ENCODE results near the gene NTRK3.

Gene NTRK3

GRCh38 chr15:87944050-87944449 lies 312.5 kb downstream of the NTRK3 start:
- no peak for DNase-seq (ENCODE audit: low read depth in 2 of 2)

DNA sequence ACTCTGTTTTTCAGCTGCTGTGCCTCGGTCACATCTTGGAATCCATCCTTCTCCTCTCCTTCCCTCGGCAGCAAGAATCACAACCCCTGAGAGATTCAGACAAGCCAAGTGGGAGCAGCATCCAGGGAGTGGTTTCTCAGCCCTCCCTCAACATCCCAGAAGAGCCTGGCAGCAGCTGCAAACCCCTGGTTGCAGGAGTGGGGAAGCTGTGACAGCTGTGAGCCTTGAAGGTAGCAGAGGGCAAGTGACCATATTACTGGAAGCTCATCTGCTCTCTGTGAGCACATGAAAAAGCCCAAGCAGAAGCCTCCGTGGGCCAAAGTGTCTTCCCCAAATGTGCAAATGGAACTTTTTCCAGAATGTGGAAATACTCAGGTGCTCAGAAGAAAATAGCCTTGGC lies 312.9 kb downstream of the NTRK3 start:
- DNase-seq (ENCODE audit: low read depth in 2 of 2) = no peak

DNA sequence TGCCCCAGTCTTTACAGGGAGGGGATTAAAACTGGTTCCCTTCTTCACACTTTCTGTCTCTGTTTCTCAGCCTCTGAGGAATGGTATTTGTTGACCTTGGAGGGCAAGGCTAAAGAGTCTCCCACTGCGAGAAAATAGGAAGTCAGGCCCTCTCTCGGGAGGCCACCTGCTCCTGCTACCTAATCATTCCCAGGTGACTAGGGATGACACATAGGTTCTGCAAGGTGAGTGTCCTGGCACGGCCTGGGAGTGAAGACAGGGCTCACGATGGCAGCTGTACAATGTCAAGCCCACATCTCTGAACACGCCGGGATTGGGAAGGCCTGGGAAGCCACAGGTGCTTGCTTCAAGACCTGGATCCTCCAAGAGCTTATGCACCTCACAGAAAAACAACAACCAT lies 314.2 kb downstream of the NTRK3 start:
- DNase-seq (ENCODE audit: low read depth in 2 of 2) = no peak

DNA sequence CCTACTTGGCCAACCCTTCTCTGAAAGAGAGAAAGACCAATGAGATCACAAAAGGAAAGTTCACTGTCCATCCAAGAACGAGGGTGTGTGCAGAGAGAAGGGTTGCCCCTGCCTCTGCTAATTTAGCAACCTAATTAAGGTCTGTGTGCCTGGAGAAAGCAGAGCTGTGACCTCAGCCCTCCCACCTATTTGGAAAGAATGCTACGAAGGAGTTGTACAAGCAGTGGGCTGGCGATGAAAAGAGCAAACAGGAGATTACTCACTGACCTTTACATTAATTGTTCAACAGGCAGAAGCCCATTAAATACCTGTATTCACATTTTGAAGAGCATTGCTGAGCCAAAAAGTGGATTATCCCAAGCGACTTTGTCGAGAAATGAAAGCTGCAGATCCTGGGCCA lies 314.9 kb downstream of the NTRK3 start:
- no peak for DNase-seq (ENCODE audit: low read depth in 2 of 2)

- no peak for DNase-seq (ENCODE audit: low read depth in 2 of 2)
Measured at GRCh38 chr15:87940768-87941167, 315.8 kb downstream of the NTRK3 start.

GRCh38 chr15:87939848-87940457 lies 316.6 kb downstream of the NTRK3 start:
- no peak for DNase-seq (ENCODE audit: low read depth in 2 of 2)

GRCh38 chr15:87938031-87938430 lies 318.5 kb downstream of the NTRK3 start:
- DNase-seq (ENCODE audit: low read depth in 2 of 2) = no peak

DNA sequence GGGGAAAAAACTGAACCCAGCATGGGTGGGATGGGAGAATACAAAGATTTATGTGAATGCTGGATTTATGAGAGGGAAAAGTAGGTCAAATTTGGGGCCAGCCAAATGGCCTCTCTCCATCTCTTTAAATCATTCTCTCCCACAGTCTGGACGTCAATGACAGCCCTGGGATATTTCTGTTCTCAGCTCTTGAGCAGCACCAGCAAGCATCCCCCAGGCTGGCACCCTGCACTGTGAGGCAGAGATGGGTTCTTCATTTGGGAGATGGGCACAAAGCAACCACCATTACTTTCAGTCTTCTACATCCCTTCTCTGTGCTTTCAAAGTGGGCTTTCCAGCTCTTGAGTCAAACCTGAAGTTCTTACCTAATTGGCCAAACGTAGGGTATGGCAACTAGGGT lies 321.0 kb downstream of the NTRK3 start:
- no peak for DNase-seq (ENCODE audit: low read depth in 2 of 2)

- DNase-seq (ENCODE audit: low read depth in 2 of 2) = no peak
Measured at GRCh38 chr15:87931584-87931983, 325.0 kb downstream of the NTRK3 start.

DNA sequence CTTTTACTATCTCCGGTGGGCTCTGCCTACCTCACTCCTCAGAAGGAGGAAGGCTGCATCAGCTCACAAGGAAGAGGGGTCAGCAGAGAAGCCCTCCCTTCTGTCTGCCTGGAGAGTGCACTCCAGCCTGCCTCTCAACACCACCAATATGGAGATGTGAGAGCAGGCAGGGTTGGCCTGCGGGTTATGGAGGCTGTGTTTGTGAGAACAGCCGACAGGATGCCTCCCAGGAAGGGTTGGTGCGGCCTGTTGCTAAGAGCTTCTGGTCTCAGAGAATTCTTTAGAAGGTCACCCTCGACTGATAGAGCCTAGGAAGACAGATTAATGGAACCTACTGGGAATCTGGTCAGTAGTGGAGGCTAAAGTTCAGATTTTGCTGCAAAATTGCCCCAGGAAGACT lies 326.1 kb downstream of the NTRK3 start:
- no peak for DNase-seq (ENCODE audit: low read depth in 2 of 2)

DNA sequence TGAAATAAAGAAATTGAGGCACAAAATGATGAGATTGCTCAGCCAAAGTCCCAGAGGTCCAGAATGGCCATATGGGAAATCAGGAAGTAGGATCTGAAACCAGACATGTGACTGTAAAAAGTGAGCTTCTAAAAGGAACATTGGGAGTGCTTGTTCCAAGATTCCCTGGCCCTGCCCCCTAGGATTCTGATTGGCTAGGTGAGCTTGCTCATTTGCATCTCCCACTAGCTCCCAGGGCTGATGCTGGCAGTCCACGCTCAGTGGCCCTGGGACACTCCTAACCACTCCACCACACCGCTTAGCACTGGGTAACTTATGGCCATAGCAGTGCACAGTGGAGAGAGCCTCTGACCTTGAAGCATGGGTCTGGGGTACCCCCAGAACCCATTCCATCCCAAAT lies 326.7 kb downstream of the NTRK3 start:
- no peak for DNase-seq (ENCODE audit: low read depth in 2 of 2)

GRCh38 chr15:87924433-87924832 lies 332.1 kb downstream of the NTRK3 start:
- no peak for DNase-seq (ENCODE audit: low read depth in 2 of 2)

DNA sequence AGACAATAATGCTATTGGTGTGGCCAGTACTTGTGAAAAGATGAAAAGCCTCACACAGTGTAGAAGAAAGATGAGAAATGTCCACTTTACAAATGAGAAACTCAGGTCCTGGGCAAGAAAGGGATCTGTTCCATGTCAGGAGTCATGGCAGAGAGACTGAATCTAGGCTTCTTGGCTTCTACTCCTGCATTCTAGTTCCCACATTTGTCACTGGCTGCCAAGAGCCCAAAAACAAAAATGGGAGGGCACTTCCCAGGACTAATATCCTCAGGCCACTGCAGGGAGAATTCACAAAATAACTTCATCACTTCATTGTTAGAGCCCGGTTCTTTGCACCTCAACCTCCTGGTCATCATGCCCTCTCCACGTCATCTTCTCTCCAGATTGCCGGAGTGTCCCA lies 337.5 kb downstream of the NTRK3 start:
- no peak for DNase-seq (ENCODE audit: low read depth in 2 of 2)

DNA sequence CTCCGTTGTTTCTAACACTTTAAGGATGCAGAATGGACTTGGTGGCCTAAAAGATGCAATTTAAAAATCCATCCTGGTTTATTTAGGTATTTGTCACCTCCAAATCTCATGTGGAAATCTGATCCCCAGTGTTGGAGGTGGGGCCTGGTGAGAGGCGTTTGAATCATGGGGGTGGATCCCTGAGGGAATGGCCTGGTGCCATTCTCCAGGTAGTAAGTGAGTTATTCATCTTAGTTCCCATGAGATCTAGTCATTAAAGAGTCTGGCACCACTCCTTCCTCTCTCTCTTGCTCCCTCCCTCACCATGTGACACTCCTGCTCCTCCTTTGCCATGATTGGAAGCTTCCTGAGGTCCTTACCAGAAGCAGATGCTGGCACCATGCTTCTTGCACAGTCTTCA lies 339.1 kb downstream of the NTRK3 start:
- no peak for DNase-seq (ENCODE audit: low read depth in 2 of 2)

GRCh38 chr15:87916208-87916607 lies 340.3 kb downstream of the NTRK3 start:
- no peak for DNase-seq (ENCODE audit: low read depth in 2 of 2)

DNA sequence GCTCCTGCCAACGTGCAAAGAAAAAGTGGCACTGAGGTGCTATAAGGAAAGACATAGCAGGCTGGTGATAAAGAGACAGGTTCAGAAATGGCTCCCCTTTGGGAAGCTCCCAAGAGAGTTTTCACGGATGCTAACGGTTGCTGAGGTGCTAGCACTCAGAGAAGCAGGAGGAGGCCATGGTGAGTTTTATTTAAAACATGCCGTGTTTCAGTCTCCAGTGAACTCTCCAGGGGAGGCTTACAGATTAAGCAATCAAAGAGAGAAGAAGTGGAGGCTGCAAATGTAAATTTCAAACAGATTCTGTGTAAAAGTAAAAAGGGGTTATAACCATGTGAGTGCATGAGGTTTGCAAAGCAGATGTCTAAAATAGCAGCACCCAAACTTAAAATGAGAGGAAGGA lies 346.2 kb downstream of the NTRK3 start:
- no peak for DNase-seq (ENCODE audit: low read depth in 2 of 2)

DNA sequence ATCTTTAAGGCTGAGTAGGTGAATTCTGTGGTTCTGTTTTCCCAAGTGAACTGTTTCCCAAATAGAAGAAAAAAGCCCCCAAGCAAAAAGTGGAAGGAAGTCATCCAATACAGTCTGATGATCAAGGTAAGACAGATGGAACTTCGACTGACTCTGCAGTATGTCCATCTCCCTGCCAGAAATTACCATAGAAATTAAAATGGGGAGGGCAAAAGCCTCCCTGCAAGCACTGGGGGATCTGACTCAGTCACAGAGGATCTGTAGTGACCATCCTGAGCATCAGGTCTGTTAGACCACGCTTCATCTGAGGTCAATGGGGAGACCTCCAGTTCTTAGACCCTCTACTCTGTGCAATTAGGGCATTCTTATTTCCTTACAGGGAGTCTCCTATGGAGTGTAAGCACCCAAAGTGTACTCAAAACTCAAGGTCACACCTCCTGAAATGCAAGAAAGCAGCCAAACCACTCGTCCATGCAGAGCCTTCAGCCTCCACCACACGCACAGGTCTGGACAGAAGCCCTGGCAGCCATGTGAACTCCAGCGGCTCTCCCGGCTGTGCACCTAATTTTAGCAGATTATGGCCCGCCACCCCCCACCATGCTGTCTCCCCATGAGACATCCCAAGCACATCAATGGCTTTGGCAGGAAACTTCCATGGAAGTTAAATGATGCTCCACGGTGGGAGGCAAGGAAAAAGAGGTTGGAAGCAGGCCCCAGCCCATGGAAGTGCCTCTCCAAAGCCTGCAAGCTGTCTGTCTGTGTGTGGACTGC lies 348.7 kb downstream of the NTRK3 start:
- no peak for DNase-seq (ENCODE audit: low read depth in 2 of 2)

- DNase-seq (ENCODE audit: low read depth in 2 of 2) = no peak
Measured at GRCh38 chr15:87906444-87906843, 350.1 kb downstream of the NTRK3 start.

DNA sequence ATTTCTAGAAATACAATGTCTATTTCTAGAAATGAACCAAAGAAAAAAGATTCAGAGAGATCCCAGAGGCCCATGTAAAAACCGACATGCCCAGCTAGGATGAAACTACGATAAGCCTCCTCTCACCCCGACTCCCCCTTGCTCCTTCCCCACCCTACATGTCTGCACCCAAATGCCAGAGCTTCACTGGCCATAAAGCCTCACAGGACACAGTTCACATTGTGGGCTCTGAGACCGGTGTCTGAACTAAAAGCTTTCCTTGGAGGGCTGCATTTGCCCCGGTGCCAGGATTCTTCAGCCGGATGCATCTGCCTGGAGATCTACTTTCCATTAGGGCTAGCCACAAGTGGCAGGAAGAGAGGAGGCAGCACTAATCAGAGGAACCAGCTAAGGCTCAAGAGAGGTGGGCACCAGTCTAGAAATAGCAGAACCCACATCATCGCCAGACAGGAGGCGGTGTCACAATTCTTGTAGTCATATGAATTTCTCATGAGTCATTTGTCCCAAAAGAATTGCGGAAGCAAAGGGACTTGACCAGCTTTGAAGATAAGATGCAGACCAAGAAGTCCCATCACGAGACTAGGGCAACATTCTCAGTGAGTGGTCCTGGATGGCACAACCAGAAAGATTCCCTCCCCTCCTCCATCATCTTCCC lies 353.6 kb downstream of the NTRK3 start:
- DNase-seq (ENCODE audit: low read depth in 2 of 2) = no peak

DNA sequence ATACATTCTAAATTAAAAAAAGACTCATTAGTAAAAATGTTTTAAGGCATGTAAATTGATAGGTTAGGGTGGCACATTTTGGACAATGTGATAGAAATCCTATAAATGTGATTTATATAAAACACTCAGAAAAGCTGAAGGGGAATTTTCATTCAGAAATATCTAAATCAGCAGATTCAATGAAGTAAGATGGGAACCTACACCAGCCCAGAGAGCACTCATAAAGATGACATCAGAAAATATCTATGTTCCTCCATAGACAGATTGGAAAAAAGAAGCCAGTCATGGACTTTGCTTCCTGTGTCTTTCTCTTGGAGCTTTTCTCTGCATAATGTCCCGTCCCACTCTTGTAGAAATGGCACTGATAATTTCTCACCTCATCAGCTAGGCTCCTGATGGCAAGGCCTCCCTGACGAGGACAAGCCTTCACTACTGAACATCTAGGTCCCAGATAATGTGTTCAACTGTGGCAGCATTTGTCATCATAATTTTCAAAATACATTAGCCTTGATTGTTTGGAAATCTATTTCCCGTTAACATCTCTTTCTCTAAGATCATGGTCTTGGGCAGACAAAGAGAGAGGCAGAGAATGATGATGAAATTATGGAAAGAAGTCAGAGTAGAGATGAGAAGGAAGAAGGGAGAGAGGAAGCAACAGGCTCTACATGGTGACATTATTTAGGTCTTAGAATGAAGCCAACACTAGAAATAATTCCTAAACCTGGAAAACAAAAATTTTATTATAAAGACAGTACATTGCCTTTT lies 354.4 kb downstream of the NTRK3 start:
- no peak for DNase-seq (ENCODE audit: low read depth in 2 of 2)

- no peak for DNase-seq (ENCODE audit: low read depth in 2 of 2)
Measured at GRCh38 chr15:87901008-87901407, 355.5 kb downstream of the NTRK3 start.

DNA sequence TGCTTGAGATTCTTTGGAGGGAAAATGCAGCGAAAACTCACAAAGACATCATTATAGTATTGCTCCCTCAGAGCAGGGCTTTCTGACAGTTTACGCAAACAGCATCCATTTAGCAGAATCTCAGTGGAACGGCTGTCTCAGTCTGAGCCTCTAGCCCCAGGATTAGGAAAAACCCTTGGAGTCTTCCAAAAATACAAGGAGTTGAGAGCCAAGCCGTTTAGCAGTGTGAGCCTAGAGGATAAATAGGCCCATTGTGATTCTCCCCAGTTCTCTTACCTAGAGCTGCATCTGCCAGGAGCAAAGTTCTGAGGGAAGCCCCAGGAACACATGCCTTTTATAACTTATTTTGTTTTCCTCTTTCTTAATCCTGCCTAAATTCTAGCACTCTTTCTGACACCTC lies 359.6 kb downstream of the NTRK3 start:
- no peak for DNase-seq (ENCODE audit: low read depth in 2 of 2)

Measured in stimulated activated CD4-positive, alpha-beta T cell treated with anti-CD3 and anti-CD28 coated beads, Interleukin-4, amount 100 ng/mL, for 48 hours (primary cell).